Hepatocyte (in vitro differentiated cells): ENCODE measurements around the gene ITPRID2. TPM values are rescaled to one million over a fixed set of nuclear protein-coding genes. Genes with fewer than 3 reads are reported as not detected.
A peak's percentile ranks its signal among the peaks of the same experiment; 100 is the strongest.
"Not testable (repeated sequence)": the region's sequence is repeated elsewhere in the genome, so short reads cannot be mapped to it uniquely, and the experiment has no call there.

Experiments
- DNase-seq: peaks from one replicate; pipeline ENCODE4 v3.0.0-alpha.2; 2016; ENCODE audit warnings: low spot score
- H2AFZ ChIP-seq: fragments of 200-600 bp; sonication (generic); 2 replicates; pipeline ENCODE4 v1.6.0; 2016; ENCODE audit warnings: antibody characterized with exemption, mild to moderate bottlenecking
- H3K27ac ChIP-seq: fragments of 200-600 bp; sonication (generic); 2 replicates; pipeline ENCODE4 v1.5.1; 2016; ENCODE audit warnings: mild to moderate bottlenecking
- H3K27me3 ChIP-seq: fragments of 200-600 bp; sonication (generic); 2 replicates; pipeline ENCODE4 v1.6.1; 2016
- H3K36me3 ChIP-seq: fragments of 200-600 bp; sonication (generic); replicated peaks from 2 replicates; pipeline ENCODE4 v1.5.1; 2016; ENCODE audit warnings: low read depth; ENCODE audit not compliant: insufficient read depth
- H3K4me1 ChIP-seq: fragments of 200-600 bp; sonication (generic); 2 replicates; pipeline ENCODE4 v1.5.1; 2016; ENCODE audit warnings: mild to moderate bottlenecking, moderate library complexity; ENCODE audit not compliant: insufficient read depth
- H3K4me2 ChIP-seq: fragments of 200-600 bp; sonication (generic); 2 replicates; pipeline ENCODE4 v1.6.0; 2016
- H3K4me3 ChIP-seq: fragments of 200-600 bp; sonication (generic); 2 replicates; pipeline ENCODE4 v1.5.1; 2016; ENCODE audit warnings: mild to moderate bottlenecking
- H3K79me2 ChIP-seq: fragments of 200-600 bp; sonication (generic); 2 replicates; pipeline ENCODE4 v1.6.0; 2017; ENCODE audit warnings: mild to moderate bottlenecking
- H3K9me2 ChIP-seq: fragments of 200-600 bp; sonication (generic); replicated peaks from 2 replicates; pipeline ENCODE4 v1.6.0; 2017; ENCODE audit warnings: mild to moderate bottlenecking; ENCODE audit not compliant: insufficient read depth
- H3K9me3 ChIP-seq: fragments of 200-600 bp; sonication (generic); 2 replicates; pipeline ENCODE4 v1.5.1; 2016; ENCODE audit warnings: low read depth, mild to moderate bottlenecking
- H4K20me1 ChIP-seq: fragments of 200-600 bp; sonication (generic); 2 replicates; pipeline ENCODE4 v1.6.0; 2016; ENCODE audit warnings: mild to moderate bottlenecking; ENCODE audit not compliant: insufficient read depth, poor library complexity, severe bottlenecking
- CTCF ChIP-seq: fragments of 200-600 bp; sonication (generic); IDR thresholded peaks from 2 replicates; pipeline ENCODE4 v1.5.1; 2016; ENCODE audit warnings: antibody characterized with exemption, mild to moderate bottlenecking; ENCODE audit not compliant: poor library complexity
- EZH2 ChIP-seq: fragments of 200-600 bp; sonication (generic); IDR thresholded peaks from 2 replicates; pipeline ENCODE4 v1.6.1; 2016; ENCODE audit warnings: antibody characterized with exemption, mild to moderate bottlenecking, borderline replicate concordance
- EZH2phosphoT487 ChIP-seq: fragments of 200-600 bp; sonication (generic); IDR thresholded peaks from one replicate; pipeline ENCODE4 v1.6.1; 2018; ENCODE audit warnings: antibody characterized with exemption, mild to moderate bottlenecking, low read depth, moderate library complexity; ENCODE audit not compliant: unreplicated experiment, severe bottlenecking
- WGBS: methylation state at CpG from one replicate; pipeline ENCODE4 v1.1.6; 2016; ENCODE audit warnings: low lambda C conversion rate; ENCODE audit errors: missing lambda C conversion rate; 5-methylcytosine and 5-hydroxymethylcytosine counted together
- polyA plus RNA-seq: library from polyadenylated mRNA; unstranded; fragments of >200 nt; fragmentation: Nextera tagmentation; extraction: Ambion mirVana; gene quantifications from 2 replicates; pipeline ENCODE4 v1.2.1, GENCODE V29; 2016
- total RNA-seq: library from RNA; depleted of rRNA; stranded (reverse); fragments of >200 nt; gene quantifications from 2 replicates; pipeline ENCODE4 v1.2.3, GENCODE V29; 2014

The ITPRID2 gene
- total and polyA plus RNA-seq, 2 experiments from 2014 or later: 52.5 to 183 TPM

- Histone ChIP-seq H3K4me1 (peaks cover 13% of the 10 kb centered on the region), H4K20me1 (no peaks in the 10 kb centered on the region), H3K36me3 (no peaks in the 10 kb centered on the region), H3K27ac (peak overlapping the region; percentile 52), H3K4me2 (no peak overlapping the region), H3K27me3 (no peaks in the 10 kb centered on the region), H2AFZ (no peak overlapping the region), H3K9me2 (no peaks in the 10 kb centered on the region), H3K79me2 (no peaks in the 10 kb centered on the region), H3K4me3 (no peak overlapping the region), H3K9me3 (no peaks in the 10 kb centered on the region)
- no peak for DNase-seq
- 55% methylated on average over 1 of the region's 1 CpG for WGBS
- TF ChIP-seq EZH2phosphoT487 (no peak), EZH2 (no peak)
Observed at GRCh38 chr2:181955010-181955409, 63.5 kb downstream of the ITPRID2 start.

GRCh38 chr2:181955866-181956265 is 64.3 kb downstream of the ITPRID2 start:
- not testable (repeated sequence) for H3K36me3 ChIP-seq, H3K27ac ChIP-seq, H3K79me2 ChIP-seq, H3K4me3 ChIP-seq, H3K9me3 ChIP-seq, H4K20me1 ChIP-seq, H2AFZ ChIP-seq, H3K4me2 ChIP-seq, DNase-seq, H3K27me3 ChIP-seq, H3K9me2 ChIP-seq
- peaks cover 13% of the 10 kb centered on the region for H3K4me1 ChIP-seq
- WGBS: 98% methylated on average over 3 of the region's 3 CpGs

- peaks cover 8% of the 10 kb centered on the region for H3K4me1 ChIP-seq
- H3K4me2 ChIP-seq: peak overlapping the region; percentile 9
- H2AFZ ChIP-seq: no peak overlapping the region
- TF ChIP-seq CTCF (no peak), EZH2 (no peak), EZH2phosphoT487 (no peak)
- no peaks in the 10 kb centered on the region for H3K36me3 ChIP-seq
- no peaks in the 10 kb centered on the region for H4K20me1 ChIP-seq
- DNase-seq: no peak
- H3K79me2 ChIP-seq: no peaks in the 10 kb centered on the region
- H3K27ac ChIP-seq: peak overlapping the region; percentile 12
- no peaks in the 10 kb centered on the region for H3K9me2 ChIP-seq
- H3K9me3 ChIP-seq: no peaks in the 10 kb centered on the region
- WGBS: 72% methylated on average over 4 of the region's 4 CpGs
- H3K4me3 ChIP-seq: no peak overlapping the region
- no peaks in the 10 kb centered on the region for H3K27me3 ChIP-seq
Observed at GRCh38 chr2:181957668-181958067, 66.1 kb downstream of the ITPRID2 start.

- H3K4me2 ChIP-seq: no peak overlapping the region
- no peak for TF ChIP-seq EZH2
- TF ChIP-seq CTCF: no peak
- no peak for TF ChIP-seq EZH2phosphoT487
- H3K9me3 ChIP-seq: no peaks in the 10 kb centered on the region
- 86% methylated on average over 1 of the region's 1 CpG for WGBS
- DNase-seq: no peak
- H3K36me3 ChIP-seq: no peaks in the 10 kb centered on the region
- no peak overlapping the region for H3K27ac ChIP-seq
- peaks cover 3% of the 10 kb centered on the region for H3K4me1 ChIP-seq
- H4K20me1 ChIP-seq: no peaks in the 10 kb centered on the region
- no peak overlapping the region for H3K4me3 ChIP-seq
- H3K79me2 ChIP-seq: no peaks in the 10 kb centered on the region
- H2AFZ ChIP-seq: no peak overlapping the region
- no peaks in the 10 kb centered on the region for H3K27me3 ChIP-seq
- no peaks in the 10 kb centered on the region for H3K9me2 ChIP-seq
Observed at GRCh38 chr2:181958726-181959125, 67.2 kb downstream of the ITPRID2 start.

- Histone ChIP-seq H4K20me1 (no peaks in the 10 kb centered on the region), H3K36me3 (no peaks in the 10 kb centered on the region)
Observed at GRCh38 chr2:181959508-181959907, 68.0 kb downstream of the ITPRID2 start.

GRCh38 chr2:181961167-181961566 is 69.6 kb downstream of the ITPRID2 start:
- not testable (repeated sequence) for H3K36me3 ChIP-seq, H3K79me2 ChIP-seq, H4K20me1 ChIP-seq, H3K27me3 ChIP-seq, H3K9me3 ChIP-seq, H3K4me2 ChIP-seq, H3K4me1 ChIP-seq, H3K9me2 ChIP-seq, H2AFZ ChIP-seq, H3K4me3 ChIP-seq, H3K27ac ChIP-seq, DNase-seq
- WGBS: 98% methylated on average over 8 of the region's 8 CpGs

More at GRCh38 chr2:181959508-181959907, 68.0 kb downstream of the ITPRID2 start:
- H3K4me2 ChIP-seq: no peak overlapping the region
- no peaks in the 10 kb centered on the region for H3K9me2 ChIP-seq
- no peaks in the 10 kb centered on the region for H3K27me3 ChIP-seq
- TF ChIP-seq EZH2phosphoT487 (no peak), CTCF (no peak), EZH2 (no peak)
- H3K27ac ChIP-seq: no peak overlapping the region
- no peaks in the 10 kb centered on the region for H3K79me2 ChIP-seq
- H2AFZ ChIP-seq: no peak overlapping the region
- DNase-seq: no peak
- peaks cover 3% of the 10 kb centered on the region for H3K4me1 ChIP-seq
- H3K9me3 ChIP-seq: no peaks in the 10 kb centered on the region
- no peak overlapping the region for H3K4me3 ChIP-seq
